ENCODE measurements around the gene CACNB2. TPM values are rescaled to one million over a fixed set of nuclear protein-coding genes. Genes with fewer than 3 reads are reported as not detected.

CACNB2 gene
- total and polyA plus RNA-seq, 2 of the 13 experiments (the other 11 are each of a cell fraction or from before 2014, with no cell fraction given), result not detected

- TF ChIP-seq ZNF225 (CRISPR knock-in tag; IDR thresholded peaks at IDR 0.05) (no peak), ZFP36 (IDR thresholded peaks at IDR 0.05; ENCODE audit: borderline replicate concordance, low read depth, low read length, partially characterized antibody) (no peak), TFAP4 (IDR thresholded peaks at IDR 0.05; ENCODE audit: borderline replicate concordance, low read depth) (no peak), CEBPG (CRISPR knock-in tag; IDR thresholded peaks at IDR 0.05) (no peak), MYPOP (CRISPR knock-in tag; IDR thresholded peaks at IDR 0.05) (no peak), HNF1B (CRISPR knock-in tag; IDR thresholded peaks at IDR 0.05) (no peak), GTF2F1 (IDR thresholded peaks at IDR 0.05; ENCODE audit: low read length) (no peak), HBP1 (CRISPR knock-in tag; IDR thresholded peaks at IDR 0.05; ENCODE audit: low read depth) (no peak), ZBTB7B (CRISPR knock-in tag; IDR thresholded peaks at IDR 0.05) (no peak)
These were observed 436.4 kb downstream of the CACNB2 start (continued) for GRCh38 chr10:18576586-18576985.
